Hematopoietic multipotent progenitor cell treated with erythropoietin and hydrocortisone succinate and interleukin-3 and kit ligand, for 8 days (in vitro differentiated cells): Measurements from ENCODE around the gene GPI.

Experiments
- DNase-seq: peaks from one replicate; pipeline ENCODE4 v3.0.0-alpha.2; 2015

GPI gene

DNA sequence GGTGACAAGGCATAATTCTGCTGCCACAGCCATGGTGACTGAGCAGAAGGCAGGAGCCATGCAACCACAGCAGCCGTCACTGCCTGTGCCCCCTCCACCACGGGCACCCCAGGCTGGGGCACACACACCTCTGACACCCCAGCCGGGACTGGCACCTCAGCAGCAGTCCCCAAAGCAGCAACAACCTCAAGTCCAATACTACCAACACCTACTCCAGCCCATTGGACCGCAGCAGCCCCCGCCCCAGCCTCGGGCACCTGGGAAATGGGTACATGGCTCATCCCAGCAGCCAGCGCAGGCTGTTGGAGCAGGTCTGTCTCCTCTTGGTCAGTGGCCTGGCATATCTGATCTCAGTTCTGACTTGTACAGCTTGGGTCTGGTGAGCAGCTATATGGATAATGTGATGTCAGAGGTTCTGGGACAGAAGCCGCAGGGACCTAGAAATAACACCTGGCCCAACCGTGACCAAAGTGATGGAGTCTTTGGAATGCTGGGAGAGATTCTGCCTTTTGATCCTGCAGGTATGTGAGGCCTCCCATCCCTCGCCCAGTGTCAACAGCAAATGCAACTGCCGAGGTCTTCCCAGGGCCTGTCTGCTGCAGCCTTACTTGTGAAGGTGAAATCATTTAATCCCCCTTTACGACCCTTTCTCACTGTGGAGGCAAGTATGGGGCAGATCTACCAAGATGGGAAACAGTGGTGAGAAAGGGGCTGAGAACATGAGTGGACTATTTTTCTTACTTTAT lies 22.9 kb upstream of the GPI start:
- DNase-seq, result no peak

DNA sequence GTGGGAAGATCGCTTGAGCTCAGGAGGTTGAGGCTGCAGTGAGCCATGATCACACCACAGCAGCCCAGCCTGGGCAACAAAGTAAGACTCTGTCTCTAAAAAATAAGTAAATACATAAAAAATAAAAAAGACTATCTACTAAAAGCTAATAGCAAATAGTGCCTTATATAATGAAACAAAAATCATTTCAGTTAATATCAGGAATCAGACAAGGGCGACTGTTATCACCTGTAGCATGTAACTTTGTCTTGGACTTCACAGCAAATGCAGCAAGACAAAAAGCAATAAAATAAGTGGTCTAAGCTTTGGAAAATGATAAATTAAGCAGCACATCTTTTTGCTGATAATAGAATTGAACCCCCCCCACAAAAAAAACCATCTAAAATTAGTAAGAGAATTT lies 21.2 kb upstream of the GPI start:
- no peak for DNase-seq

- peak; percentile 70 for DNase-seq
Observed at GRCh38 chr19:34345947-34346351, 19.0 kb upstream of the GPI start.

DNA sequence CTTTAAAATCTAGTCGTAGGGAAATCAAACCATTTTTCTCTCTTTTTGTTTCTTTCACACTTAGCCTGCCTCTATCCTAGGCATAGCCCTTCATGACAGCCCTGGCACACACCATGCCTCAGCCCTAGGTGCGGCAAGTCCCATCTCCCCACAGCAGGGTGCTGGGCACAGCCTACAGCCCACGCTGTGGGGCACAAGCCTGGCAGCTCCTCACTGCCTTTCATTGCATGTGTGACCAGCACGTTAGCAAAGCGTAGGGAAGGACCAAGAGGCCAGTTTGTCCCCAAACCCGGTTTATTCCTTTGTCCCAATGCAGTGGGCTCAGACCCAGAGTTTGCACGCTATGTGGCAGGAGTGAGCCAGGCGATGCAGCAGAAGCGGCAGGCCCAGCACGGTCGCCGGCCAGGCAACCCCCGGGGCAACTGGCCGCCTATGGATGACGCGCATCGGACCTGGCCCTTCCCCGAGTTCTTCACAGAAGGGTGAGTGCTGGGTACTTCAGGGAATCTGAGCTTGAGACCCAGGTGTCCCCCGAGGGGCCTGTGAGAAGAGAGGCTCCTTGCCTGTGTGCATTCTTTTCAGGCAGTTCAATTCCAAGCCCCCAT lies 17.3 kb upstream of the GPI start:
- DNase-seq, result no peak

DNA sequence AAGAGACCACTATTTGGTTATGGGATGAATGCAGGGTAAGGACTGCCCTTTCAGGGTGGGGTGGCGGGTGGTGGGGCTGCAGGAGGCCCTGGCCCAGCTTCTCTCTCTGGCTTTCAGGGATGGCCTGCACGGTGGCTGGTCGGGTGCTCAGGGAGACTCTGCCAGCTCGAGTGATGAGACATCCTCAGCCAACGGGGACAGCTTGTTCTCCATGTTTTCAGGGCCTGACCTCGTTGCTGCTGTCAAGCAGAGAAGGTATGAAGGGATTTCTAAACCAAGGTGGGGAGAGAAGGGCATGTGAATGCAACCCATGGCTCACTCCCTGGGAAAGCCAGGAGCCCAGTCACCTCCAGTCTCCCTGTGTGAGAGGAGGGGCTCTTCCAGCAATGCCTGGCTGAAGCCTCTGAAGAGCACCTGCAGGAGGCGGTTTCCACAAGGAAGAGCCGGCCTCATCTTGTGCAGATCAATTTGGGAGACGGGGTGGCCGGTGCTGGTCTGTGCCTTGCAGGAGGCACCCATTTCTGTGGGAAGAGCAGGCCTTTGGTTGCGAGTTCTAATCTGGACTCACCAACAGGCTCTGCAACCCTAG lies 16.0 kb upstream of the GPI start:
- no peak for DNase-seq

- DNase-seq, result no peak
Observed at GRCh38 chr19:34350161-34350561, 14.8 kb upstream of the GPI start.

- DNase-seq, result no peak
Observed at GRCh38 chr19:34351382-34351826, 13.6 kb upstream of the GPI start.

DNA sequence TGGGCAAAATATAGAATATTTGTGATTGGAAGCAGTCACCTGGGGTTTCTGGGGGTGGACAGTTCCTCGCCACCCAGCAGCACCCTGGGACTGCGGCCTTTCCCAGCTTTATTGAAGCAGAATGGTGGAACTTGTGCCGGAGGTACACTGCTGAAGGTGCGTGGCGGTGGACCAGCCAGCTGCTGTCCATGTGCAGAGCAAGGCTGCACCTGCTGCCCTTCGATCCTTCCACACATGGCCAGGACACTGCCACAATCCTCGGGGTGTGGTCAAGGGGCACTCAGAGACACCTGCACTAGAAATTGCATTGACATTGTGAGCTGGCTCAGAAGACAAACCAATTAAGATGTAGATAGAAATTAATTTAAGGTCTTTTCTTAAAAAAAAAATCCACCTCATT lies 11.4 kb upstream of the GPI start:
- DNase-seq, result no peak

GRCh38 chr19:34355201-34355600 lies 9.8 kb upstream of the GPI start:
- DNase-seq, result no peak

DNA sequence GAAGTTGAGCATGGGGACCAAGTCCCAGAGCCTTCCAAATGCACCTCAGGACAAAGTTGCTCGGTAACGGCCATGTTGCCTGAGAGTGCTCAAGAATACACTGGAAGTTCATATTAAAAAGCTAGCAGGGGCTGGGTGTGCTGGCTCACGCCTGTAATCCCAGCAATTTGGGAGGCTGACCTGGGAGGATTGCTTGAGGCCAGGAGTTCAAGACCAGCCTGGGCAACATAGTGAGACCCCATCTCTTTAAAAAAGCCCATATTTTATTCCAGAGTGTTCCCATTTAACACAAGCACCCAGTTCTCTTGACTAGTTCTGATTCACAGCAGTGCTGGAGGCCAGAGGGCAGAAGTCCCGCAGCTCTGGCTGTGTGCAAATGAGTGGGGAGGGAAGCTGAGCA lies 8.1 kb upstream of the GPI start:
- no peak for DNase-seq

DNA sequence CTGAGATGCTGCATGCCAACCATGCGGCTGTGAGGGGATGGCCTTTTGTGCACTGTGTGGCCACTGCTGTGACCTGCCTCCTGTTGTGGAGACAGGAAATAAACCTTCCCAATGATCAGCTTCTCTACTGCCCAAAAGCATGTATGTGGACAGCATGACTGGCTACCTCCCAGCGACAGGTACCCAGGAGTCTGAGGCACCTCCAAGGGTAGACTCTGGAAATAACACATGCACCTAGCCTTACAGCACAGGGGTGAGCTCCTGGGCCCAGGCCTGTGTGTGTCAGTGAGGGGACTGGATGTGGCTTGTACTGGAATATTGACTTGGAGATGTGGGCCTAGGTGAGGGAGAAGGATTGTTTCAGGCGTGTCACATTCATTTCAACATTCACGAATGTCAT lies 7.6 kb upstream of the GPI start:
- DNase-seq, result no peak

GRCh38 chr19:34359140-34359953 lies 5.6 kb upstream of the GPI start:
- DNase-seq, result peak; percentile 96

GRCh38 chr19:34359954-34360315 lies 5.1 kb upstream of the GPI start:
- DNase-seq, result no peak

GRCh38 chr19:34360354-34360909 lies 4.6 kb upstream of the GPI start:
- DNase-seq, result no peak

- DNase-seq, result no peak
Observed at GRCh38 chr19:34362679-34363069, 2.3 kb upstream of the GPI start.

DNA sequence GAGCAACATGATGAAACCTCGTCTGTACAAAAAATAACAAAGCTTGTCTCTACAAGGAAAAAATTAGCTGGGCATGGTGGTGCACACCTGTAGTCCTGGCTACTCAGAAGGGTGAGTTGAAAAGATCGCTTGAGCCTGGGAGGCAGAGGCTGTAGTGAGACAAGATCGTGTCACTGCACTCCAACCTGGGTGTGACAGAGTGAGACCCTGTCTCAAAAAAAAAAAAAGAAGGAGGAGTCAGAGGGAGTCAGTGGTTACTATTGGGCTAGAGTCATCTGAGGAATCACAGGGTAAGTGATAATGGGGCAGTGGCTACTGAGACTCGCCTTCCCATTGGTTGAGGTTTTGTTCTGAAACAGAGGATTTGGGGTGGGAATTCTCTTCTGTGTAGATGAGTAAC lies 1.9 kb upstream of the GPI start:
- DNase-seq, result no peak

DNA sequence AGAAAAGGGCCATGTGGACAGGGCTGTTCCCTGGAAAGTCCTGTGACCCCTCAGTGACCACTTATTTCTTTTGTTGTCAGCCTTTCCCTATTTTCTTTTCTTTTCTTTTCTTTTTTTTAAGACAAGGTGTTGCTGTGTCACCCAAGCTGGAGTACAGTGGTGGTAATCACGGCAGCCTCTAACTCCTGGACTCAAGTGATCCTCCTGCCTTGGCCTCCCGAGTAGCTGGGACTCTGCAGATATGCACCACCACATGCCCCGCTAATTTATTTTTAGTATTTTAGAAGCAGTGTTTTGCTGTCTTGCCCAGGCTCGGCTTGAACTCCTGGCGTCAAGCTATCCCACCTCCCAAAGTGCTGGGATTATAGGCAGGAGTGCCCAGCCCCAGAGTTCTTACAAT lies 1.1 kb upstream of the GPI start:
- no peak for DNase-seq

DNA sequence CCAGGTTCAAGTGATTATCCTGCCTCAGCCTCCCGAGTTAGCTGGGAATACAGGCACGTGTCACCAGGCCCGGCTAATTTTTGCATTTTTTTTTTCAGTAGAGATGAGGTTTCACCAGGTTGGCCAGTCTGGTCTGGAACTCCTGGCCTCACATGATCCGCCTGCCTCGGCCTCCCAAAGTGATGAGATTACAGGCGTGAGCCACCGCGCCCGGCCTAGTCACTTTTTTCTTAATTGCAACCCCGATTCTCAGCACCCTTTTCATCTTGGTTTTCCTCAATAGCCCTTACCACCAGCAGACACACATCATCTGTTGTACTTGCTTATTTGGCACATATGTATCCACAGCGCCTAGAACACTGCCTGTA lies 550 bp upstream of the GPI start:
- DNase-seq, result no peak

- peak; percentile 27 for DNase-seq
Observed at GRCh38 chr19:34365463-34366401, 736 bp downstream of the GPI start.

GRCh38 chr19:34366738-34367623 lies 2.0 kb downstream of the GPI start:
- DNase-seq, result peak; percentile 88

DNA sequence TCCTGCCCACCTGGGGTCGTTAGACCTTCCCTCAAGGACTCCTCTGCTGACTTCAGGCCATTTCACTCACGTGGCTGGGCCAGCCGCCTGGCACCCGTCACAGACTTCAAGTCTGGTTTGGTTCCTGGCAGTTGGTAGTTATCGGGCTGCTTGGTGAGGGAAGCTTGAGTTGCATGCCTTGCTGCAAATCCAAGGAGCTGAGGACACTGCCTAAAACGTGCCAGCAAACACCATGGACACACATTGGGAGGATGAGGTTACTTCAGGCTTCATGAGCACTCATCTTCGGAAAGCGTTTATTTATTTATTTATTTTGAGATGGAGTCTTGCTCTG lies 2.6 kb downstream of the GPI start:
- no peak for DNase-seq
